ENCODE data around the gene PITX1. TPM values are rescaled to one million over a fixed set of nuclear protein-coding genes. Genes with fewer than 3 reads are reported as not detected.

The PITX1 gene
- total RNA-seq, 2 experiments from 2014 or later: 56.3 to 76.4 TPM

DNA sequence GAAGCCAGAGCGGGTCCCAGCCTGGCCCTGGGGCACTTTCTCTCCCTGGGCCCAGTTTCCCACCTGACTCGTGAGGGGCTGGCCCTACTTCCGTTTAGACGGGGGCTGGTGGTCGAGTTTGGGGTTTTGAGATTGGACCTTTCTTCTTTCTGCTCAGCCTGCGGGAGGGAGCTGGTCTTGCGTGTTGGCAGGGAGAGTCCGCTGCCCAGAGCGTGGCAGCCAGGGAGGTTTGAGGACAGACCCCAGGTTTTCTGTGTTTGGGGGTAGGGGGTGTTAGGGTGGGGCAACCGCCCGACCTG is 6.0 kb upstream of the PITX1 start:
- H3K9me2 ChIP-seq (ENCODE audit: insufficient read depth, low read length): no peaks in the 10 kb centered on the region
- CTCF ChIA-PET (ENCODE audit: unreplicated experiment): no interaction called here
- peaks cover 77% of the 10 kb centered on the region for H3K4me1 ChIP-seq (ENCODE audit: insufficient read depth, low read length, poor library complexity, severe bottlenecking)
- intact Hi-C loops (cut with micrococcal nuclease; ENCODE audit: unreplicated experiment): loop anchor here (10.0 kb wide), 1 partner anchor 495 kb away; no protein-coding TSS in a partner anchor
- no peak for DNase-seq (ENCODE audit: low spot score)
- H3K4me3 ChIP-seq (ENCODE audit: low read depth, low read length, poor library complexity, severe bottlenecking): no peak overlapping the region
- BruUV-seq (replicated peaks): no TSS peak
- peak overlapping the region; percentile 27; the same call in 1 of the 2 replicates for H3K4me2 ChIP-seq (ENCODE audit: low read length)
- POLR2A ChIA-PET: no interaction called here
- TF ChIP-seq CTCF (conservative IDR thresholded peaks at IDR 0.05; ENCODE audit: low read length) (no peak), EZH2phosphoT487 (IDR thresholded peaks at IDR 0.05; ENCODE audit: borderline replicate concordance, low read depth, low read length) (no peak)
- peaks cover 3% of the 10 kb centered on the region; the same call in 1 of the 2 replicates for H3K79me2 ChIP-seq (ENCODE audit: insufficient read depth, low read depth, low read length)
- no peaks in the 10 kb centered on the region for H4K20me1 ChIP-seq (ENCODE audit: insufficient read depth, low read length)
- H3K9me3 ChIP-seq (ENCODE audit: low read length): no peaks in the 10 kb centered on the region
- H3K27ac ChIP-seq (ENCODE audit: low read depth, low read length, poor library complexity, severe bottlenecking): no peak overlapping the region
- H2AFZ ChIP-seq (ENCODE audit: low read length): no peak overlapping the region
- H3K36me3 ChIP-seq (ENCODE audit: insufficient read depth, low read length): no peaks in the 10 kb centered on the region

GRCh38 chr5:135039271-135040033 is 5.4 kb upstream of the PITX1 start:
- Histone ChIP-seq H2AFZ (ENCODE audit: low read length) (no peak overlapping the region), H3K9me3 (ENCODE audit: low read length) (no peaks in the 10 kb centered on the region), H4K20me1 (ENCODE audit: insufficient read depth, low read length) (no peaks in the 10 kb centered on the region), H3K9me2 (ENCODE audit: insufficient read depth, low read length) (no peaks in the 10 kb centered on the region), H3K27ac (ENCODE audit: low read depth, low read length, poor library complexity, severe bottlenecking) (no peak overlapping the region), H3K4me2 (ENCODE audit: low read length) (peak overlapping the region; percentile 27; the same call in 1 of the 2 replicates), H3K79me2 (ENCODE audit: insufficient read depth, low read depth, low read length) (peaks cover 8% of the 10 kb centered on the region; the same call in 1 of the 2 replicates), H3K36me3 (ENCODE audit: insufficient read depth, low read length) (no peaks in the 10 kb centered on the region), H3K4me3 (ENCODE audit: low read depth, low read length, poor library complexity, severe bottlenecking) (no peak overlapping the region), H3K4me1 (ENCODE audit: insufficient read depth, low read length, poor library complexity, severe bottlenecking) (peaks cover 80% of the 10 kb centered on the region)
- ChIA-PET POLR2A (interaction anchor here (0.9 to 1.6 kb wide), 2 partner anchors 12 to 14 kb away, joined by 4 to 5 read pairs; no protein-coding TSS in a partner anchor), CTCF (ENCODE audit: unreplicated experiment) (no interaction called here)
- intact Hi-C loops (cut with micrococcal nuclease; ENCODE audit: unreplicated experiment): loop anchor here (10.0 kb wide), 2 partner anchors 495 to 515 kb away; partner anchors contain the start of gene JADE2
- no peak for TF ChIP-seq EZH2phosphoT487 (IDR thresholded peaks at IDR 0.05; ENCODE audit: borderline replicate concordance, low read depth, low read length)
- TF ChIP-seq CTCF (conservative IDR thresholded peaks at IDR 0.05; ENCODE audit: low read length): no peak
- no TSS peak for BruUV-seq (replicated peaks)
- no peak for DNase-seq (ENCODE audit: low spot score)

DNA sequence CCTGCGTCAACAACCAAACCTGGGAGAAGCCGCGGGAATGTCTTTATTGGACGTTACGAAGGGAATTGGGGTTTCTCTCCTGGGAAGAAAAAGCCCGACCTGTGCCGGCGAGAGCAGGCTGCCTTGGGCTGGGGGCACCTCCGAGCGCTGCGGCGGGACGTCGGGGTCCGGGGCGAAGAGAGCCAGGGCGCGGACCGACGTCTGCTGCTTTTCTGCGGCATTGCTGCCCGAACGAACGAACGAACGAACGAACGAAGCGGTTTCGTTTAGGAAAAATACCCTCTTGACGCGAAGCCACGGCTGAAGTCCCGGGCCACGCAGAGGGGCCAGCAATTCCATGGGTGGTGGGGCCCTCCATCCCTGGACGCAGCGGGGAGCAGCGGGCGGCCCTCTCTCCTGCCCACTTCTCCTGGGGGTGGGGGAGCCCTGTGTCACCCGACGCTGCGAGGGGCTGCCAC is 4.8 kb upstream of the PITX1 start:
- Histone ChIP-seq H3K4me2 (ENCODE audit: low read length) (no peak overlapping the region), H3K36me3 (ENCODE audit: insufficient read depth, low read length) (no peaks in the 10 kb centered on the region), H3K4me3 (ENCODE audit: low read depth, low read length, poor library complexity, severe bottlenecking) (no peak overlapping the region), H3K27ac (ENCODE audit: low read depth, low read length, poor library complexity, severe bottlenecking) (no peak overlapping the region), H2AFZ (ENCODE audit: low read length) (no peak overlapping the region), H3K79me2 (ENCODE audit: insufficient read depth, low read depth, low read length) (peaks cover 9% of the 10 kb centered on the region; the same call in 1 of the 2 replicates), H4K20me1 (ENCODE audit: insufficient read depth, low read length) (no peaks in the 10 kb centered on the region), H3K9me2 (ENCODE audit: insufficient read depth, low read length) (no peaks in the 10 kb centered on the region), H3K9me3 (ENCODE audit: low read length) (no peaks in the 10 kb centered on the region), H3K4me1 (ENCODE audit: insufficient read depth, low read length, poor library complexity, severe bottlenecking) (peaks cover 78% of the 10 kb centered on the region)
- no TSS peak for BruUV-seq (replicated peaks)
- DNase-seq (ENCODE audit: low spot score): no peak
- ChIA-PET CTCF (ENCODE audit: unreplicated experiment) (no interaction called here), POLR2A (interaction anchor here (0.9 to 1.6 kb wide), 2 partner anchors 13 to 15 kb away, joined by 4 to 5 read pairs; no protein-coding TSS in a partner anchor)
- intact Hi-C loops (cut with micrococcal nuclease; ENCODE audit: unreplicated experiment): loop anchor here (10.0 kb wide), 1 partner anchor 514 kb away; the partner anchor contains the start of gene JADE2
- no peak for TF ChIP-seq CTCF (conservative IDR thresholded peaks at IDR 0.05; ENCODE audit: low read length)
- 0 out of 2 replicates have a peak, but pooled peaks have one; percentile 27 for TF ChIP-seq EZH2phosphoT487 (IDR thresholded peaks at IDR 0.05; ENCODE audit: borderline replicate concordance, low read depth, low read length)
